ENCODE results near the gene KRT78.

KRT78 gene

DNA sequence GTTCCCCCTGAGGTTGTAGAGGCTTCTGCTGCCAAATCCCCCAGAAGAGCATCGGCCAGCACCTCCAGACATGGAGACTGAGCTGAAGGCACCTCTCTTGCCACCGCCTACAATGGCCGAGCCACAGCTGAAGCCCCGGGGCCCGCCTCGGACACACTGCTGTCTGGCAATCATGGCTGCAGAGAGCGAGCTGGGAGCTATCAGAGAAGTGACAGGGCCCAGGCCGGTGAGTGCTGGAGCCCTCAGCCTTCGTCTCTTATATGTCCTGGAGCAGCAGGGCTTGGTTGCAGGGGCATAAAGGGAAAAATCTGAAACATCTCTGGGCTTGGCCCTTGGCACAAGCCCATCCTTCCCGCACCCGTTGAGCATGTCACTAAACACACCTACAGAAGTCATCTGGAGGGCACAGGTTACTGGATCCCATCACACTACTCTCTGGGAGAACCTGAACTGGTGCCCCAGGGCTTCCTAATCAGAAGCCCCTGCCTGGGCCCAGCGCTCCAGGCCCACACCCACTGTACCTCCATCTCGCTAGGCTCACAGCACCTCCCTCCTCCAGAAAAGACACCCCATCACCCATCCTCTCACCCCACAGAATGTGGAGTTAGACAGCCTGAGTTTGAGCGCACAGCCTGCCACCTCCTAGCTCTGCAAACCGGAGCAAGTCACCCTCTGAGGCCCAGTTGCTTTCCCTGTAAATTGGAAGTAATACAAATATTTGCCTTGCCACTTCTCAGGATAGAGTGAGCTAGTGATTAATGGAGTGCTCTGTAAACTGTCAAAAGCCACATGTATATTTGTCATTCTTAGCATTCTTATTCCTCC, 34.7 kb downstream of the KRT78 start, which contains the start of gene KRT4:
TSS of gene KRT4 (minus strand) at position 232 of the 825 bp plus-strand sequence. CDS start at position 174, 58 bp downstream.
- no peak within 1 kb of the TSS for H3K4me3 ChIP-seq (ENCODE audit: low read length)
- DNase-seq (ENCODE audit: low read depth), result no peak
- TF ChIP-seq, protein P1, sequence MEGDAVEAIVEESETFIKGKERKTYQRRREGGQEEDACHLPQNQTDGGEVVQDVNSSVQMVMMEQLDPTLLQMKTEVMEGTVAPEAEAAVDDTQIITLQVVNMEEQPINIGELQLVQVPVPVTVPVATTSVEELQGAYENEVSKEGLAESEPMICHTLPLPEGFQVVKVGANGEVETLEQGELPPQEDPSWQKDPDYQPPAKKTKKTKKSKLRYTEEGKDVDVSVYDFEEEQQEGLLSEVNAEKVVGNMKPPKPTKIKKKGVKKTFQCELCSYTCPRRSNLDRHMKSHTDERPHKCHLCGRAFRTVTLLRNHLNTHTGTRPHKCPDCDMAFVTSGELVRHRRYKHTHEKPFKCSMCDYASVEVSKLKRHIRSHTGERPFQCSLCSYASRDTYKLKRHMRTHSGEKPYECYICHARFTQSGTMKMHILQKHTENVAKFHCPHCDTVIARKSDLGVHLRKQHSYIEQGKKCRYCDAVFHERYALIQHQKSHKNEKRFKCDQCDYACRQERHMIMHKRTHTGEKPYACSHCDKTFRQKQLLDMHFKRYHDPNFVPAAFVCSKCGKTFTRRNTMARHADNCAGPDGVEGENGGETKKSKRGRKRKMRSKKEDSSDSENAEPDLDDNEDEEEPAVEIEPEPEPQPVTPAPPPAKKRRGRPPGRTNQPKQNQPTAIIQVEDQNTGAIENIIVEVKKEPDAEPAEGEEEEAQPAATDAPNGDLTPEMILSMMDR (IDR thresholded peaks at IDR 0.05; ENCODE audit: insufficient read depth, low read depth, low read length, missing control alignments), result no peak

DNA sequence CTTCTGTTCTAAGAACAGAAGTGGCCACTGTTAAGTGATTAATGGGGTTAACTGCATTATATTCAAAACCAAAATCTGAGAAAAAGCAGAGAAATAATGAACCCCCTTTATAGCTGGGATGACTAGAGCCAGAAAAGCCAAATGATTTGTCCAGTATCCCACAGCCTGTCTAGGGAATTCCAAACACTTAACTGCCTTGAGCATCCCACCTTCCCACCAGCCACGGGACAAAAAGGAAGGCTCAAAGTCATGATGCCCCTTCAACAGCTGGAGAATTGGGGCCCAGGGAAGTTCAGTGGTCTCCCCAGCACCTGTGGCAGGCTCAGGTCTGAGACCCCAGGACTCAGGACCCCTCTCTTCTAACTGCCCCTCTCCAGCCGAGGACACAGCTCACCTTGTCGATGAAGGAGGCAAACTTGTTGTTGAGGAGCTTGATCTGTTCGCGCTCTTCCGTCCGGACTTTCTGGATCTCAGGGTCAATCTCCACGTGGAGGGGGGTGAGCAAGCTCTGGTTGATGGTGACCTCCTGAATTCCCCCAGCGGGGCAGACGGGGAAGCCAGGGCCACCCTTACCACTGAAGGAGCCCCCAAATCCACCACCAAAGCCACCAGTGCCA, 35.5 kb downstream of the KRT78 start:
- TF ChIP-seq, protein P1 (IDR thresholded peaks at IDR 0.05; ENCODE audit: insufficient read depth, low read depth, low read length, missing control alignments), result no peak
- no peak for DNase-seq (ENCODE audit: low read depth)
- H3K4me3 ChIP-seq (ENCODE audit: low read length), result no peak overlapping the region

GRCh38 chr12:52812749-52813148, 36.0 kb downstream of the KRT78 start:
- DNase-seq (ENCODE audit: low read depth), result no peak
- no peak overlapping the region for H3K4me3 ChIP-seq (ENCODE audit: low read length)
- TF ChIP-seq, protein P1 (IDR thresholded peaks at IDR 0.05; ENCODE audit: insufficient read depth, low read depth, low read length, missing control alignments), result no peak

DNA sequence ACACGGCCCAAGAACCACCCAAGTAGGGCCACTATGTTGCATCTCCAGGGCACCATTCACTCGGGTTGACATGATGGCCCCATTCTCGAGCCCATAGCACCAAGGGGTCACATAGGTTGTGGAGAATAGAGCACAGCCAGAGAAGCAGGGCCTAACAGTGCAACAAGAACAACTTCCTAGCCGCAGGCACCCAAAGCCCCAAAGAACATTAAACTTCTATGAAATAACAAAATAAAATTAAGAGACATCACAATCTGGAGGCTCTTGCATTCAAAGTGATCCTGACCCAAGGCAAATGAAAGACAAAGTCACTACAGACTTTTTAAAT, 36.8 kb downstream of the KRT78 start:
- DNase-seq (ENCODE audit: low read depth), result no peak
- TF ChIP-seq, protein P1 (IDR thresholded peaks at IDR 0.05; ENCODE audit: insufficient read depth, low read depth, low read length, missing control alignments), result no peak
- H3K4me3 ChIP-seq (ENCODE audit: low read length), result no peak overlapping the region

GRCh38 chr12:52811191-52812072, 37.4 kb downstream of the KRT78 start:
- no peak overlapping the region for H3K4me3 ChIP-seq (ENCODE audit: low read length)
- DNase-seq (ENCODE audit: low read depth), result no peak
- TF ChIP-seq, protein P1 (IDR thresholded peaks at IDR 0.05; ENCODE audit: insufficient read depth, low read depth, low read length, missing control alignments), result no peak

- H3K4me3 ChIP-seq (ENCODE audit: low read length), result no peak overlapping the region
- no peak for DNase-seq (ENCODE audit: low read depth)
- TF ChIP-seq, protein P1 (IDR thresholded peaks at IDR 0.05; ENCODE audit: insufficient read depth, low read depth, low read length, missing control alignments), result no peak
Observed at GRCh38 chr12:52810554-52810953, 38.2 kb downstream of the KRT78 start.

Measured in epithelial cell of esophagus (primary cell).